NB4 (cell line): Measurements from ENCODE around the gene NUP85.
A peak's percentile ranks its signal among the peaks of the same experiment; 100 is the strongest.
"Not testable (repeated sequence)": the region's sequence is repeated elsewhere in the genome, so short reads cannot be mapped to it uniquely, and the experiment has no call there.

Experiments
- DNase-seq: peaks from one replicate; pipeline ENCODE4 v3.0.0; 2010; ENCODE audit warnings: low read depth
- H3K4me3 ChIP-seq: one replicate; pipeline ENCODE4 v1.5.1; 2011; ENCODE audit warnings: mild to moderate bottlenecking, low read depth, low read length, moderate library complexity
- CTCF ChIP-seq: IDR thresholded peaks from one replicate; pipeline ENCODE4 v1.5.1; 2012; ENCODE audit warnings: low read depth, low read length
- MAX ChIP-seq: IDR thresholded peaks from 2 replicates; pipeline ENCODE4 v1.6.1; 2011; ENCODE audit warnings: low read depth, low read length
- MYC ChIP-seq: IDR thresholded peaks from 2 replicates; pipeline ENCODE4 v1.6.1; 2011; ENCODE audit warnings: low read depth, low read length
- POLR2A ChIP-seq: IDR thresholded peaks from 2 replicates; pipeline ENCODE4 v1.6.1; 2011; ENCODE audit warnings: mild to moderate bottlenecking; ENCODE audit not compliant: insufficient read length; ENCODE audit errors: extremely low read depth

Gene NUP85

GRCh38 chr17:75191584-75191983, 13.9 kb upstream of the NUP85 start:
- peak; percentile 69 for DNase-seq
- no peak overlapping the region for H3K4me3 ChIP-seq
- TF ChIP-seq MYC (no peak), POLR2A (no peak), CTCF (no peak), MAX (no peak)

GRCh38 chr17:75194879-75195278, 10.6 kb upstream of the NUP85 start:
- TF ChIP-seq POLR2A (no peak), MAX (no peak), CTCF (no peak), MYC (no peak)
- no peak for DNase-seq
- no peak overlapping the region for H3K4me3 ChIP-seq

GRCh38 chr17:75199886-75200618, 5.4 kb upstream of the NUP85 start:
- H3K4me3 ChIP-seq = no peak overlapping the region
- DNase-seq = no peak
- TF ChIP-seq MAX (no peak), POLR2A (no peak)

- DNase-seq = no peak
- H3K4me3 ChIP-seq = peak overlapping the region; percentile 80
- no peak for TF ChIP-seq CTCF
- TF ChIP-seq MYC = peak; percentile 48; the same call in 1 of the 2 replicates
Measured at GRCh38 chr17:75205793-75206163, 299 bp downstream of the NUP85 start.

- H3K4me3 ChIP-seq = peak overlapping the region; percentile 80
- not testable (repeated sequence) for DNase-seq
Measured at GRCh38 chr17:75207050-75207407, 1.6 kb downstream of the NUP85 start.

GRCh38 chr17:75207760-75208159, 2.3 kb downstream of the NUP85 start:
- DNase-seq = no peak
- TF ChIP-seq CTCF = no peak
- TF ChIP-seq MAX = no peak
- no peak for TF ChIP-seq POLR2A
- no peak for TF ChIP-seq MYC
- no peak overlapping the region for H3K4me3 ChIP-seq

GRCh38 chr17:75208161-75208560, 2.7 kb downstream of the NUP85 start:
- no peak overlapping the region for H3K4me3 ChIP-seq
- DNase-seq = no peak
- no peak for TF ChIP-seq MYC
- no peak for TF ChIP-seq POLR2A
- TF ChIP-seq MAX = no peak
- no peak for TF ChIP-seq CTCF
